T-helper 2 cell treated with Interferon-gamma antibody and Interleukin-4, amounts not matched to agents 5 μg/mL and 100 μg/mL, for 36 hours (primary cell): ENCODE results near the gene MYH11.
"Not testable (repeated sequence)": the region's sequence is repeated elsewhere in the genome, so short reads cannot be mapped to it uniquely, and the experiment has no call there.

Experiments used
- DNase-seq: peaks from one replicate; pipeline ENCODE4 v3.0.0; 2021; ENCODE audit warnings: low spot score
- H3K27ac Mint-ChIP-seq: one replicate; pipeline ENCODE4 v1.8.0; 2021; ENCODE audit warnings: mild to moderate bottlenecking, mixed read lengths
- H3K27me3 Mint-ChIP-seq: one replicate; pipeline ENCODE4 v1.8.0; 2021; ENCODE audit warnings: low read depth, mixed read lengths
- H3K36me3 Mint-ChIP-seq: one replicate; pipeline ENCODE4 v1.8.0; 2021; ENCODE audit warnings: low read depth, mixed read lengths
- H3K4me1 Mint-ChIP-seq: one replicate; pipeline ENCODE4 v1.8.0; 2021; ENCODE audit warnings: low read depth, mixed read lengths
- H3K4me3 Mint-ChIP-seq: one replicate; pipeline ENCODE4 v1.8.0; 2022; ENCODE audit warnings: mild to moderate bottlenecking, moderate library complexity, mixed read lengths
- H3K9me3 Mint-ChIP-seq: one replicate; pipeline ENCODE4 v1.8.0; 2021; ENCODE audit warnings: mixed read lengths

MYH11 gene

GRCh38 chr16:15825750-15826305 is 31.0 kb downstream of the MYH11 start:
- Mint-ChIP-seq H3K27me3 (peaks cover 3% of the 10 kb centered on the region), H3K9me3 (no peaks in the 10 kb centered on the region), H3K4me3 (no peak overlapping the region), H3K4me1 (no peaks in the 10 kb centered on the region), H3K27ac (no peak overlapping the region), H3K36me3 (no peaks in the 10 kb centered on the region)
- DNase-seq, result no peak

- no peaks in the 10 kb centered on the region for H3K27me3 Mint-ChIP-seq
- H3K9me3 Mint-ChIP-seq, result no peaks in the 10 kb centered on the region
- H3K4me3 Mint-ChIP-seq, result no peak overlapping the region
- H3K36me3 Mint-ChIP-seq, result no peaks in the 10 kb centered on the region
- no peak for DNase-seq
- H3K27ac Mint-ChIP-seq, result no peak overlapping the region
- H3K4me1 Mint-ChIP-seq, result no peaks in the 10 kb centered on the region
These were observed 33.9 kb downstream of the MYH11 start for GRCh38 chr16:15822957-15823356.

DNA sequence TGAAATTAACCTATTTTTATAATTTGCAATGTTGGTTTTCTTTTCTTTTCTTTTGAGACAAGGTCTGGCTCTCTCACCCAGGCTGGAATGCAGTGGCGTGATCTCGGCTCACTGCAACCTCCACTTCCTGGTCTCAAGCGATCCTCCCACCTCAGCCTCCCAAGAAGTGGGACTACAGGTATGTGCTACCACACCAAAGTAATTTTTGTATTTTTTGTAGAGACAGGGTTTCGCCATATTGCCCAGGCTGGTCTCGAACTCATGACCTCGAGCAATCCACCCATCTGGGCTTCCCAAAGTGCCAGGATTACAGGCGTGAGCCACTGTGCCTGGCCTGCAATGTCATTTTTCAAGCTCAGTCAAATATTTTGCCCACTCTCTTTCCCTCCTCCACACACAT is 36.0 kb downstream of the MYH11 start:
- H3K36me3 Mint-ChIP-seq, result peaks cover 3% of the 10 kb centered on the region
- no peak for DNase-seq
- H3K9me3 Mint-ChIP-seq, result peaks cover 9% of the 10 kb centered on the region
- H3K27ac Mint-ChIP-seq, result no peak overlapping the region
- H3K4me1 Mint-ChIP-seq, result no peaks in the 10 kb centered on the region
- peaks cover 3% of the 10 kb centered on the region for H3K27me3 Mint-ChIP-seq
- H3K4me3 Mint-ChIP-seq, result no peak overlapping the region

- DNase-seq, result no peak
- Mint-ChIP-seq H3K27me3 (peaks cover 6% of the 10 kb centered on the region), H3K4me3 (no peak overlapping the region), H3K4me1 (no peaks in the 10 kb centered on the region), H3K27ac (no peak overlapping the region), H3K36me3 (peaks cover 3% of the 10 kb centered on the region), H3K9me3 (peaks cover 17% of the 10 kb centered on the region)
These were observed 37.8 kb downstream of the MYH11 start for GRCh38 chr16:15819046-15819445.

DNA sequence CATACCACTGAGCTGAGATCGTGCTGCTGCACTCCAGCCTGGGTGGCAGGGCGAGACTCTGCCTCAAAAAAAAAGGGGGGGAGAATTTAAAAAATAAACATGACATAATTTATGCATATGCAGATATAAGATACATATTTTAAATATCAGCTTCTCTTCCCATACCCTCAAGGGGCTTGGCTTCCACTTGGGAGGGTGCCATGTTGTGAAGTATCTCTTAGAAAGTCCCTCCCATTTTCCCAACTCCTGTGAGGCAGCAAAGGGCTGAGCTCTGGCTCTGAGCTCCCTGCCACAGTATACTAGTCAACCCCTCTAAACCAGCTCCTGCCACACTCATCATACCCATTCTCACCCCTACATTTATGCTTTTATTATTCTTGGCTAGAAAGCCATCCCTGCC is 39.4 kb downstream of the MYH11 start:
- peaks cover 6% of the 10 kb centered on the region for H3K27me3 Mint-ChIP-seq

GRCh38 chr16:15816228-15816627 is 40.6 kb downstream of the MYH11 start:
- no peaks in the 10 kb centered on the region for H3K4me1 Mint-ChIP-seq
- peaks cover 10% of the 10 kb centered on the region for H3K27me3 Mint-ChIP-seq
- H3K9me3 Mint-ChIP-seq, result peaks cover 17% of the 10 kb centered on the region
- H3K27ac Mint-ChIP-seq, result no peak overlapping the region
- no peak overlapping the region for H3K4me3 Mint-ChIP-seq
- DNase-seq, result no peak
- H3K36me3 Mint-ChIP-seq, result peaks cover 3% of the 10 kb centered on the region

More for the DNA sequence above, 39.4 kb downstream of the MYH11 start:
- Mint-ChIP-seq H3K4me1 (no peaks in the 10 kb centered on the region), H3K36me3 (peaks cover 3% of the 10 kb centered on the region), H3K9me3 (peaks cover 17% of the 10 kb centered on the region), H3K4me3 (no peak overlapping the region), H3K27ac (no peak overlapping the region)
- DNase-seq, result no peak

DNA sequence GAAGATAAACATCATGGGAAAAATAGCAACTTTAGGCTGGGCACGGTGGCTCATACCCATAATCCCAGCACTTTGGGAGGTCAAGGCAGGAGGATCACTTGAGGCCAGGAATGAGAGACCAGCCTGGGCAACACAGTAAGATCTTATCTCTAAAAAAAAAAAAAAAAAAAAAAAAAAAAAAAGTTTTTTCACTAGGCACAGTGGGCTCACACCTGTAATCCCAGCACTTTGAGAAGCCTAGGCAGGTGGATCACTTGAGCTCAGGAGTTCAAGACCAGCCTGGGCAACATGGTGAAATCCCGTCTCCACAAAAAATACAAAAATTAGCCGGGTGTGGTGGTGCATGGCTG is 44.5 kb downstream of the MYH11 start:
- not testable (repeated sequence) for H3K27ac Mint-ChIP-seq, H3K4me3 Mint-ChIP-seq, DNase-seq, H3K4me1 Mint-ChIP-seq, H3K36me3 Mint-ChIP-seq, H3K27me3 Mint-ChIP-seq
- peaks cover 14% of the 10 kb centered on the region for H3K9me3 Mint-ChIP-seq

DNA sequence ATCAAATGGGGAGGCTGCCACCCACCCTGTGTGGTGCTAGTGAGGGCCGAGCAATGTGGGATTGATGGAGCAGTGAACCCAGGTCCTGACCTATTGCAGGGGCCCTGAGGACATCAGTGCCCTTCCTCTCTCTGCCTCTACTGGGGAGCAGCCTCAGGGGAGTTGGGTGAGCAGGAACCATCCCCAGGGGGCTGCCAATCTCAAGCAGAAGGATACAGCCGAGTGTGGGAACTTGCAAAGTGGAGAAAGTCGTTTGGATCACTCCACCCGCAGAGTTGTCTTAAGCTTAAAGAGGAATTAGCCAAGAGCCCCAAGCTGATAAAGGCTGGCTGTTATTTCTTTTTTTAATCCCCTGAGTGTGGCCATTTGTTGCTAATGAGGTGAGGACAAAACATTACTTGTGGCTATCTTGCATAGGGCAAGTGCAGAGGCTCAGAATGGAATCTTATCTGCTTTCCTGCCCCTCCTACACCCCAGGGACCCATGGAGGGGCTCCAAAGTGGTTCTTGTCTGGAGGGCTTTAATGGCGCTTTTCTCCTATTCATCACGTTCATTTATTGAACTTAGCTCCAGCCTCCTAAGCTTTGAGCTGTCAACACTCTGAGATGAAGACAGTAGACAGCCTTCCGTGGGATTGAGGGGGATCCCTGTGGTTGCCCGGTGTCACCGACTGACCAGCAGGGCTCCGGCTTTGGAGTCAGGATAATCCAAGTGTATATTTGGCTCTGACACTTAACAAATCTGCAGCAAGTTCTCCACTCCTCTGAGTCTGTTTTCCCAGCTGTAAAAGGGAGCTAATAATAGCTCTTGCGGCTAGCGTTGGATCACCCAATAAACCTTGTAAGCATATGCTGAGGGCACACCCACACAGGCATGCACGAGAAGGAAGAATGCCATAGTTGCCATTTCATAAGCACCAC is 45.1 kb downstream of the MYH11 start:
- H3K9me3 Mint-ChIP-seq, result peaks cover 14% of the 10 kb centered on the region
- peaks cover 3% of the 10 kb centered on the region for H3K36me3 Mint-ChIP-seq
- no peak overlapping the region for H3K4me3 Mint-ChIP-seq
- no peak for DNase-seq
- no peak overlapping the region for H3K27ac Mint-ChIP-seq
- H3K27me3 Mint-ChIP-seq, result peaks cover 10% of the 10 kb centered on the region
- no peaks in the 10 kb centered on the region for H3K4me1 Mint-ChIP-seq

- no peak for DNase-seq
- Mint-ChIP-seq H3K4me1 (no peaks in the 10 kb centered on the region), H3K36me3 (peaks cover under 1% of the 10 kb centered on the region), H3K27me3 (peaks cover 10% of the 10 kb centered on the region), H3K9me3 (peaks cover 9% of the 10 kb centered on the region), H3K27ac (no peak overlapping the region), H3K4me3 (no peak overlapping the region)
These were observed 45.9 kb downstream of the MYH11 start for GRCh38 chr16:15810949-15811348.

DNA sequence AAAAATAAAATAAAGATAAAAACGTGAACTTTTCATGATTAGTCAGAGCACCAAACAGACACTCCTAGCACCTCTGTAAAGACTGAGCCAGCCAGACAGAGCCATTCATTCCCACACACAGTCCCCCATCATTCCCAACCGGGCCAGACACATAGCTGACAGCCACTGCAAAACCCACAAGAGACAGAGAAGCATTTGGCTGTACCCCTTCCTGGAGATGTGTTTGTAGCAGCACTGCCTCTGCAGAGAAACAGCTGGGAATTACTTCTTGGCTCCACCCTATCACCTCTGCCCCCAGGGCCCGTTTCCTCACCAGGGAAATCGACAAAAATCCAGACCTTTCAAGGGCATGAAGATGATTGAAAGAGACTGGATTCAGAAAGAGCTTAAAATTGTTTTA is 46.4 kb downstream of the MYH11 start:
- Mint-ChIP-seq H3K9me3 (peaks cover 3% of the 10 kb centered on the region), H3K27me3 (peaks cover 7% of the 10 kb centered on the region), H3K4me3 (no peak overlapping the region), H3K36me3 (no peaks in the 10 kb centered on the region), H3K27ac (no peak overlapping the region), H3K4me1 (no peaks in the 10 kb centered on the region)
- DNase-seq, result no peak

DNA sequence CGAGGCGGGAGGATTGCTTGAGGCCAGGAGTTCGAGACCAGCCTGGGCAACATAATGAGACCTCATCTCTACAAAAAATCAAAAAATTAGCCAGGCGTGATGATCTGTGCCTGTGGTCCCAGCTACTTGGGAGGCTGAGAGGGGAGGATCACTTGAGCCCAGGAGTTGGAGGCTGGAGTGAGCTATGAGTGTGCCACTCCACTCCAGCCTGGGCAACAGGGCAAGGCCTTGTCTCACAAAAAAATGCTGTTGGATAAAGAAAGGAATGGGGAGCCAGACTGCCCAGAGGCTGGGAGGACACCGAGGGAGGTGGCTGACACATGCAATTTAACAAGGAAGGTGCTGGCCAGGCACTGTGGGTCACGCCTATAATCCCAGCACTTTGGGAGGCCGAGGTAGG is 47.5 kb downstream of the MYH11 start:
- not testable (repeated sequence) for H3K27ac Mint-ChIP-seq, H3K4me3 Mint-ChIP-seq, H3K4me1 Mint-ChIP-seq, H3K36me3 Mint-ChIP-seq, H3K9me3 Mint-ChIP-seq, DNase-seq, H3K27me3 Mint-ChIP-seq

GRCh38 chr16:15808071-15808470 is 48.8 kb downstream of the MYH11 start:
- H3K27ac Mint-ChIP-seq, result no peak overlapping the region
- no peaks in the 10 kb centered on the region for H3K36me3 Mint-ChIP-seq
- H3K27me3 Mint-ChIP-seq, result peaks cover 7% of the 10 kb centered on the region
- H3K9me3 Mint-ChIP-seq, result no peaks in the 10 kb centered on the region
- no peaks in the 10 kb centered on the region for H3K4me1 Mint-ChIP-seq
- no peak for DNase-seq
- no peak overlapping the region for H3K4me3 Mint-ChIP-seq

GRCh38 chr16:15807603-15808009 is 49.2 kb downstream of the MYH11 start:
- Mint-ChIP-seq H3K4me1 (no peaks in the 10 kb centered on the region), H3K4me3 (no peak overlapping the region), H3K9me3 (no peaks in the 10 kb centered on the region), H3K27ac (no peak overlapping the region), H3K27me3 (peaks cover 7% of the 10 kb centered on the region), H3K36me3 (no peaks in the 10 kb centered on the region)
- DNase-seq, result no peak

GRCh38 chr16:15803618-15804017 is 53.2 kb downstream of the MYH11 start:
- Mint-ChIP-seq H3K4me1 (no peaks in the 10 kb centered on the region), H3K4me3 (no peak overlapping the region), H3K27me3 (no peaks in the 10 kb centered on the region), H3K27ac (no peak overlapping the region), H3K9me3 (no peaks in the 10 kb centered on the region), H3K36me3 (no peaks in the 10 kb centered on the region)
- no peak for DNase-seq
